Gastroesophageal sphincter (tissue), 3 donors: ENCODE data around the gene MYF6.

ENCODE experiments used
- CTCF ChIP-seq, 4 experiments: fragments of 200-600 bp in 2 of 4; fragments of 450-650 bp in 2 of 4; sonication (generic) in 1 of 4; IDR thresholded peaks; one replicate each; pipeline ENCODE4 v1.5.1; 2017 to 2019; ENCODE audit warnings: antibody characterized with exemption in 4 of 4, mild to moderate bottlenecking in 2 of 4, moderate library complexity in 2 of 4
- EP300 ChIP-seq: sonication (generic); formaldehyde crosslinking; IDR thresholded peaks from one replicate; pipeline ENCODE4 v1.6.1; 2017; ENCODE audit warnings: antibody characterized with exemption, mild to moderate bottlenecking
- POLR2A ChIP-seq, 2 donors: fragments of 450-650 bp; IDR thresholded peaks; one replicate each; pipeline ENCODE4 v1.6.1; 2017; ENCODE audit warnings: antibody characterized with exemption in 2 of 2, mild to moderate bottlenecking in 2 of 2, moderate library complexity in 1 of 2
- POLR2AphosphoS5 ChIP-seq: sonication (generic); formaldehyde crosslinking; IDR thresholded peaks from one replicate; pipeline ENCODE4 v1.6.1; 2017; ENCODE audit warnings: antibody characterized with exemption

- no peak for TF ChIP-seq CTCF (IDR thresholded peaks at IDR 0.05)
- no peak for TF ChIP-seq POLR2A (IDR thresholded peaks at IDR 0.05)
- TF ChIP-seq POLR2AphosphoS5 = no peak
- TF ChIP-seq EP300 = no peak
Measured at GRCh38 chr12:80700327-80700726, 7.1 kb upstream of the MYF6 start.
